ENCODE data around the gene PKDREJ.

The PKDREJ gene

GRCh38 chr22:46290843-46291785 lies 28.0 kb upstream of the PKDREJ start:
- DNase-seq (ENCODE audit: low read depth, low spot score) = no peak
- H3K4me3 ChIP-seq (ENCODE audit: low read length) = no peak overlapping the region

- H3K4me3 ChIP-seq (ENCODE audit: low read length) = no peak overlapping the region
- DNase-seq (ENCODE audit: low read depth, low spot score) = no peak
Observed at GRCh38 chr22:46290121-46290842, 27.1 kb upstream of the PKDREJ start.

- H3K4me3 ChIP-seq (ENCODE audit: low read length) = no peak overlapping the region
- no peak for DNase-seq (ENCODE audit: low read depth, low spot score)
Observed at GRCh38 chr22:46289244-46289891, 26.2 kb upstream of the PKDREJ start.

DNA sequence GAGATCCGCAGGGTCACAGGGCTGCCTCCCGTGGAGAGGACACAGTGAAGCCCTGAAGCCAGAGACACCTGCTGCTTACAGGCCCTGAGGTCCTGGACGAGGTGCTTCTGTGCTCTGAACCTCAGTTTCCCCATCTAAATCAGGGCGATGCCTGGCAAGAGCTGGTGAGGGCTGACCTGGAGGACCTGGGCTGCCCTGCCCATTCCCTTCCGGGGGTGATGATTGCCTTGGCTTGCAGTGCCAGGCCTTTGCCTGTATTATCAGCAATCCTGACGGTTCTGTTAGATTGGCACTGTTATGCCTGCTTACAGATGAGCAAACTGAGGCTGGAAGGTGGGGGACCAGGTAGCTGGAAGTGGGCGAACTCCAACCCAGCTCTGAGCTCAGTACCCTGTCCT lies 25.7 kb upstream of the PKDREJ start:
- DNase-seq (ENCODE audit: low read depth, low spot score) = no peak
- no peak overlapping the region for H3K4me3 ChIP-seq (ENCODE audit: low read length)

DNA sequence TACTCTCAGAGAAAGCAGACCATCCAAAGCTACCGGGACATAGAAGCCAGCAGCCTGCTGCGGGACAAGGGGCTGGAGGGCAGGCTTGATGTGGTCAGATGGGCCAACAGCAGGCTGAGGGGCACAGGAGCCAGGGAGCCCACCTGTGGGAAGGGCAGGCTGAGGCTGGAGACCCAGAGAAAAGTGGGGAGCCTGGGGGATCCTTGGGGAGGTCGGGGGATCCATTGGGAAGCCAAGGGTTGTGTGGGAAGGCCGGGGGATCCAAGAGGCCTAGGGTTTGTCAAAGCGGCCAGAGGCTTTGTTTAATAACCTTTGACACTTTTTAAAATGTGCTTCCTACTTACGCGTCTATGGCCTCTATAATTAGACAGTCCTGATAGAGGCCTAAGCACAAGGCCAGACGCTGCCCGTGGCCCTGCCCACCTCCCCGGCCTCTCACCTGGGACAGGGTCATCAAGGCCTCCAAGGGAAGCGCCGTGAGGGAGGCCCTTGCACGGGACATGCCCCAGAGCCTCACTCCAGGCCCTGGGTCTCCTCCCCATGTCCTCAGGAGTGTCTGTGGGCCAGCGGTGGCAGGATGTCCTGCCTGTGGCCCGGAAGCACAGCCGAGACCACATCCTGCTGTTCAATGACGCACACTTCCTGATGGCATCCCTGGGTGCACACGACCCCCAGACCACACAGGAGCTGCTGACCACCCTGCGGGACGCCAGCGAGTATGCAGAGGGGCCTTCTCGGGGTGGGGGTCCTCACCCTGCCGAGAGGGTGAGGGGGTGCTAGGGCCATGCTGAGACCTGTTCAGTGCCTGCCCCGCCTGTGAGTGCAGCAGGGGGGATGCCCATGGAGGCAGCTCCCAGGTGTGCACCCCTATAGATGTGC lies 25.0 kb upstream of the PKDREJ start:
- no peak for DNase-seq (ENCODE audit: low read depth, low spot score)
- H3K4me3 ChIP-seq (ENCODE audit: low read length) = no peak overlapping the region

- DNase-seq (ENCODE audit: low read depth, low spot score) = no peak
- H3K4me3 ChIP-seq (ENCODE audit: low read length) = no peak overlapping the region
Observed at GRCh38 chr22:46286941-46287872, 24.1 kb upstream of the PKDREJ start.

DNA sequence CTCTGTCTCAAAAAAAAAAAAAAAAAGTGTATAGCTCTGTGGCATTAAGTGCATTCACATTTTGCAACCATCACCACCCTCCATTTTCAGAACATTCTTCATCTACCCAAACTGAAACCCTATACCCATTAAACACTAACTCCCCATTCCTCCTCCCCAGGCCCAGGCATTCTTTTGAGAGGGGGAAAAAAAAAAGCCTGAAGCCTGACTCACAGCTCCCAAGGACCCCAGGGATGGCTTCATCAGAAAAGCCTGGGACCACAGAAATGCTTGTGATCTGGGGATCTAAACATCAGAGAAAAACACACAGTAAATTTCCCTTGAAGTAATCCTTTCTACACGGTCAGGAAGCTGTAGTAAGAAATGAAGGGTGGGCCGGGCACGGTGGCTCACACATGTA lies 22.9 kb upstream of the PKDREJ start:
- no peak overlapping the region for H3K4me3 ChIP-seq (ENCODE audit: low read length)
- no peak for DNase-seq (ENCODE audit: low read depth, low spot score)

- no peak for DNase-seq (ENCODE audit: low read depth, low spot score)
Observed at GRCh38 chr22:46281866-46282678, 18.9 kb upstream of the PKDREJ start.

GRCh38 chr22:46280999-46281623 lies 18.0 kb upstream of the PKDREJ start:
- no peak for DNase-seq (ENCODE audit: low read depth, low spot score)

More at GRCh38 chr22:46281866-46282678, 18.9 kb upstream of the PKDREJ start:
- H3K4me3 ChIP-seq (ENCODE audit: low read length) = no peak overlapping the region

GRCh38 chr22:46280063-46280817 lies 17.1 kb upstream of the PKDREJ start:
- no peak overlapping the region for H3K4me3 ChIP-seq (ENCODE audit: low read length)
- no peak for DNase-seq (ENCODE audit: low read depth, low spot score)

More at GRCh38 chr22:46280999-46281623, 18.0 kb upstream of the PKDREJ start:
- no peak overlapping the region for H3K4me3 ChIP-seq (ENCODE audit: low read length)

DNA sequence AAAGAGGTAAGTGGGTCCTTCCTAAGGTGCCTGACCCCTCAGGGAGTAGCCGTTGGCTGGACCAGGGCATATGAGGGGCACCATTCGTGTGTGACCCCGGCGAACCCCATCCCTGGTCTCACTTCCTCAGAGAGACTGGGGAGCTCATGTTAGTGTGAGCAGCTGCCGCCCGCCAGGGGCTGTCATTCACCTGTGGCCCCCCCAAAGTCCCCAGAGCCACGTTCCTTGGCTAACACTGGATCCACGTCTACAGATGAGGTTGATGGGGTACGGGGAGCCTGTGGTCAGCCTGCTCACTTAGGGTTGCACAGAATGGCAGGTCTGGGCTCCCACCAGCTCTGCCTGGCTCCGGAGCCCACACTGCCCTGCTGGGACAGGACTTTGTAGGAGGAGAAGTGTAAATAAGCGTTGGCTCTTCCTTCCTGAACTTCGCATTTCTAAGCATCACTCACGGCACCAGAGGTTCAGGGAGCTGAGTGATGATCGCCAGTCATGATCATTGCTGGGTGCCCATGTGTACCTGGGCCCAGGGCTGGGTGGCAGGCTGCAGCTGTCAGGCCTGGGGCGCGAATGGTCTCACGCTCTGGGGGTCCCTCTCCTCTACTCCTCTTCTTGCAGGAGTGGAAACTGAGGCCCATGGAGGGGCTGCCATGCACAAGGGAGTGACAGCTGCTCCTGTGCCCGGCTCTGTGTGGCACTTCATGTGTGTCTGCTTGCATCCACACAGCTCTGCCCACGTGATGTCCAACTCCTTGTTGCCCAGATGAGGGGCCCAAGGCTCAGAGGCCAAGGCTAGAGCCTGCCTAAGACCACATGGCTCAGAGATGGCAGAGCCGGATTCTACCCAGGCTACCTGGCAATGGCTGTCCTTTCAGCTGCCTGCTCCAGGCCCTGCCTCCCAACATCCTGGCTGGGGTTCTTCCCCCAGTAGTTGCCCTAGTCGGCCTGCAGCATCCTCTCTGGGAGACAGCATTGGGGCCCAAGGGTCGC lies 15.8 kb upstream of the PKDREJ start:
- no peak overlapping the region for H3K4me3 ChIP-seq (ENCODE audit: low read length)
- DNase-seq (ENCODE audit: low read depth, low spot score) = no peak

DNA sequence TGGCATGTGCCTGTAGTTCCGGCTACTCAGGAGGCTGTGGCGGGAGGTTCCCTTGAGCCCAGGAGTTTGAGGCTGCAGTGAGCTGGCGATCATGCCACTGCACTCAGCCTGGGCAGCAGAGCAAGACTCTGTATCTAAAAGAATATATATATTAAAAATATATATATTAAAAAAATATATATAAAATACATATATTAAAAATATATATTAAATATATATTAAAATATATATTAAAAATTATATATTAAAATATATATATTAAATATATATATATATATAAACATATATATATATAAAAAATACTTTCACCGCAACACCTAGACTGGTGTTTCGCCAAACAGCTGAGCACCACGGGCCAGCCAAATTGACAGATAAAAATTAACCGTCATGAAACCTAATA lies 13.4 kb upstream of the PKDREJ start:
- H3K4me3 ChIP-seq (ENCODE audit: low read length) = no peak overlapping the region
- DNase-seq (ENCODE audit: low read depth, low spot score) = no peak

- H3K4me3 ChIP-seq (ENCODE audit: low read length) = no peak overlapping the region
- DNase-seq (ENCODE audit: low read depth, low spot score) = no peak
Observed at GRCh38 chr22:46275455-46276122, 12.4 kb upstream of the PKDREJ start.

DNA sequence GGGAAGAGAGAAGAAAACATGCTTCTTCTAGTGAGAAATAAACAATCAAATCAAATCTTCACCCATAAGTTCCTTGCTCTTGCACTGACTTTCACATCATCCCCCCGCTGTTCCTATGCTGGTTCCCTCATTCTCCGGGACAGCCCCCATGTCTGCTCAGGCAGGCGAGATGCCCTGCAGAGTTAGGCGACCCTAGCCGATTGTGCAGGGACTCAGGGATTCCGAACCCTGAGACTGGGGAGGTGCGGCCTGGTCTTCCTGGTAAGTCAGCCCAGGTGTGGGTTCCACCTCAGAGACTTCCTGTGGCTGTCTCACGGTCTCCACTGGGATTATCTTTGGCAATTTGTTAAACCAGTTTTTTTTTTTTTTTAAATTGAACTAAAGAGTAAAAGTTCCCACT lies 11.2 kb upstream of the PKDREJ start:
- DNase-seq (ENCODE audit: low read depth, low spot score) = no peak

More for the DNA sequence above, 11.2 kb upstream of the PKDREJ start:
- H3K4me3 ChIP-seq (ENCODE audit: low read length) = no peak overlapping the region

Data from Jurkat, Clone E6-1 (cell line).